CD4-positive, alpha-beta T cell (primary cell): ENCODE results near the gene PDLIM4. TPM values are rescaled to one million over a fixed set of nuclear protein-coding genes. Genes with fewer than 3 reads are reported as not detected.

Experiments used
- ATAC-seq: fragments of 200-7000 bp; cut with Tn5 transposase; one replicate; pipeline ENCODE4 v1.10.0; 2022; ENCODE audit warnings: mild to moderate bottlenecking; ENCODE audit not compliant: poor library complexity
- CTCF ChIA-PET: fragments of 350-600 bp; sonication (Branson Sonifier 250); formaldehyde crosslinking; loops from one replicate; lab custom pipeline; 2021; ENCODE audit warnings: antibody characterized with exemption, inconsistent platforms; lab: Charles Lee
- POLR2A ChIA-PET: fragments of 350-600 bp; sonication (Branson Sonifier 250); formaldehyde crosslinking; loops from one replicate; lab custom pipeline; 2021; ENCODE audit warnings: antibody characterized with exemption, inconsistent platforms; lab: Charles Lee
- DNase-seq, 14 experiments: peaks; one replicate each; pipeline ENCODE4 v3.0.0-alpha.2; 2013 to 2020; ENCODE audit warnings: mixed read lengths in 2 of 14
- H3K27ac ChIP-seq, 2 donors: one replicate each; pipeline versions ENCODE4 v1.5.1 to v1.7.0; 2013; ENCODE audit warnings: low read length in 2 of 2, low read depth in 1 of 2, mild to moderate bottlenecking in 1 of 2
- H3K27me3 ChIP-seq, 2 experiments: 1 replicate in 1 of 2; 2 replicates in 1 of 2; pipeline versions ENCODE4 v1.6.1 to v1.7.0; 2013; ENCODE audit warnings: low read length in 2 of 2, control low read depth in 1 of 2, mild to moderate bottlenecking in 1 of 2, moderate library complexity in 1 of 2; ENCODE audit not compliant: insufficient read depth in 2 of 2, control insufficient read depth in 1 of 2
- H3K36me3 ChIP-seq: one replicate; pipeline ENCODE4 v1.6.1; 2013; ENCODE audit warnings: low read length, control low read depth; ENCODE audit not compliant: insufficient read depth
- H3K4me1 ChIP-seq: one replicate; pipeline ENCODE4 v1.6.1; 2013; ENCODE audit warnings: low read length, control low read depth; ENCODE audit not compliant: insufficient read depth
- H3K4me3 ChIP-seq: one replicate; pipeline ENCODE4 v1.5.1; 2013; ENCODE audit warnings: mild to moderate bottlenecking, low read length, moderate library complexity
- H3K9me3 ChIP-seq, 2 experiments: 1 replicate in 1 of 2; 2 replicates in 1 of 2; pipeline versions ENCODE4 v1.6.1 to v1.7.0; 2013; ENCODE audit warnings: low read length in 2 of 2, mild to moderate bottlenecking in 2 of 2, control low read depth in 1 of 2, moderate library complexity in 1 of 2; ENCODE audit not compliant: control insufficient read depth in 1 of 2, insufficient read depth in 1 of 2
- H3K27ac Mint-ChIP-seq: one replicate; pipeline ENCODE4 v1.8.0; 2020; ENCODE audit warnings: mixed read lengths
- H3K27me3 Mint-ChIP-seq: one replicate; pipeline ENCODE4 v1.8.0; 2021; ENCODE audit warnings: mixed read lengths
- H3K36me3 Mint-ChIP-seq: one replicate; pipeline ENCODE4 v1.8.0; 2021; ENCODE audit warnings: low read depth, mixed read lengths
- H3K4me1 Mint-ChIP-seq: one replicate; pipeline ENCODE4 v1.8.0; 2021; ENCODE audit warnings: low read depth, mixed read lengths
- H3K4me3 Mint-ChIP-seq: one replicate; pipeline ENCODE4 v1.8.0; 2020; ENCODE audit warnings: mild to moderate bottlenecking, mixed read lengths
- H3K9me3 Mint-ChIP-seq: one replicate; pipeline ENCODE4 v1.8.0; 2020; ENCODE audit warnings: mixed read lengths
- CTCF ChIP-seq: fragments of 200-600 bp; IDR thresholded peaks from one replicate; pipeline ENCODE4 v1.8.0; 2022; ENCODE audit warnings: antibody characterized with exemption, mild to moderate bottlenecking
- intact Hi-C, 2 experiments: fragments of 100-400 bp; cut with DNase I in 1 of 2; cut with micrococcal nuclease in 1 of 2; formaldehyde crosslinking; loops; one replicate each; pipeline versions ENCODE4 v1.15.1 to v1.9.0; 2023 to 2025; cut with DNase I, micrococcal nuclease
- total RNA-seq, 174 experiments: library from RNA in 2 of 174; stranded (reverse) in 2 of 174; gene quantifications; one replicate each; pipeline ENCODE4 v1.2.3 and lab custom pipeline; 2021 to 2026

The PDLIM4 gene
- total RNA-seq, 2 experiments from 2014 or later: not detected

- no peak overlapping the region for H3K27ac ChIP-seq
- ATAC-seq: no peak
- DNase-seq: no peak
- Mint-ChIP-seq H3K36me3 (no peaks in the 10 kb centered on the region), H3K4me1 (peaks cover 11% of the 10 kb centered on the region), H3K27ac (no peak overlapping the region), H3K27me3 (peaks cover 31% of the 10 kb centered on the region), H3K4me3 (no peak overlapping the region), H3K9me3 (no peaks in the 10 kb centered on the region)
- CTCF ChIA-PET: interaction anchor here (1.7 kb wide), 1 partner anchor 94 kb away, joined by 7 read pairs; no protein-coding TSS in a partner anchor
- POLR2A ChIA-PET: no interaction called here
- intact Hi-C loops: loop anchor here (1.0 kb wide), 2 partner anchors 227 to 228 kb away; no protein-coding TSS in a partner anchor
- H3K4me3 ChIP-seq: no peak overlapping the region
- TF ChIP-seq CTCF: no peak
- no peaks in the 10 kb centered on the region for H3K36me3 ChIP-seq
- H3K4me1 ChIP-seq: peaks cover 15% of the 10 kb centered on the region
- no peaks in the 10 kb centered on the region for H3K27me3 ChIP-seq
- H3K9me3 ChIP-seq: peaks cover 0 to 6% of the 10 kb centered on the region in 2 experiments
These were observed 16.1 kb downstream of the PDLIM4 start for GRCh38 chr5:132273631-132274030.

GRCh38 chr5:132274050-132274792, 16.7 kb downstream of the PDLIM4 start:
- Mint-ChIP-seq H3K27ac (no peak overlapping the region), H3K4me1 (peaks cover 11% of the 10 kb centered on the region), H3K27me3 (peaks cover 31% of the 10 kb centered on the region), H3K9me3 (no peaks in the 10 kb centered on the region), H3K36me3 (no peaks in the 10 kb centered on the region), H3K4me3 (no peak overlapping the region)
- Histone ChIP-seq H3K27me3 (no peaks in the 10 kb centered on the region), H3K27ac (no peak overlapping the region), H3K36me3 (no peaks in the 10 kb centered on the region), H3K4me3 (no peak overlapping the region), H3K9me3 (peaks cover 0 to 6% of the 10 kb centered on the region in 2 experiments), H3K4me1 (peaks cover 15% of the 10 kb centered on the region)
- ChIA-PET POLR2A (interaction anchor here (0.5 kb wide), 1 partner anchor 14 kb away, joined by 4 read pairs; no protein-coding TSS in a partner anchor), CTCF (no interaction called here)
- TF ChIP-seq CTCF: no peak
- ATAC-seq (no peak), DNase-seq (no peak)
- intact Hi-C loops: no loop called here

GRCh38 chr5:132275367-132276220, 18.1 kb downstream of the PDLIM4 start:
- H3K9me3 Mint-ChIP-seq: no peaks in the 10 kb centered on the region
- DNase-seq (no peak), ATAC-seq (no peak)
- H3K27me3 Mint-ChIP-seq: peaks cover 31% of the 10 kb centered on the region
- H3K4me1 Mint-ChIP-seq: peaks cover 11% of the 10 kb centered on the region
- Histone ChIP-seq H3K27me3 (no peaks in the 10 kb centered on the region), H3K36me3 (no peaks in the 10 kb centered on the region), H3K4me3 (no peak overlapping the region), H3K27ac (no peak overlapping the region), H3K4me1 (peaks cover 15% of the 10 kb centered on the region), H3K9me3 (peaks cover 0 to 6% of the 10 kb centered on the region in 2 experiments)
- intact Hi-C loops: no loop called here
- no peaks in the 10 kb centered on the region for H3K36me3 Mint-ChIP-seq
- ChIA-PET CTCF (no interaction called here), POLR2A (no interaction called here)
- no peak overlapping the region for H3K27ac Mint-ChIP-seq
- no peak for TF ChIP-seq CTCF
- H3K4me3 Mint-ChIP-seq: no peak overlapping the region
